ENCODE data around the gene PROX1.

GRCh38 chr1:213982289-213982671, 5.5 kb upstream of the PROX1 start:
- no peak for TF ChIP-seq CTCF (IDR thresholded peaks at IDR 0.05; ENCODE audit: poor library complexity)
- TF ChIP-seq EZH2 (IDR thresholded peaks at IDR 0.05; ENCODE audit: borderline replicate concordance) = no peak
- no peak for TF ChIP-seq EZH2phosphoT487 (IDR thresholded peaks at IDR 0.05; ENCODE audit: low read depth, severe bottlenecking, unreplicated experiment)
